CD14-positive monocyte (primary cell): ENCODE data around the gene BRSK2. TPM values are rescaled to one million over a fixed set of nuclear protein-coding genes. Genes with fewer than 3 reads are reported as not detected.

Source experiments
- DNase-seq, 3 donors: peaks; one replicate each; pipeline ENCODE4 v3.0.0-alpha.2; 2011 to 2022
- H2AFZ ChIP-seq: 2 replicates; pipeline ENCODE4 v1.6.0; 2012; ENCODE audit warnings: mild to moderate bottlenecking, low read depth, low read length, inconsistent platforms; ENCODE audit not compliant: insufficient read depth, poor library complexity, severe bottlenecking
- H3K27ac ChIP-seq, 2 donors: 1 replicate in 1 of 2; 2 replicates in 1 of 2; pipeline ENCODE4 v1.5.1; 2012 to 2013; ENCODE audit warnings: low read length in 2 of 2, control low read depth in 1 of 2, inconsistent platforms in 1 of 2, low read depth in 1 of 2, mild to moderate bottlenecking in 1 of 2
- H3K27me3 ChIP-seq, 2 donors: one replicate each; pipeline versions ENCODE4 v1.6.0 to v1.6.1; 2011 to 2013; ENCODE audit warnings: low read length in 2 of 2; ENCODE audit not compliant: control insufficient read depth in 2 of 2, insufficient read depth in 2 of 2
- H3K36me3 ChIP-seq, 2 donors: replicated peaks in 1 of 2; 1 replicate in 1 of 2; 2 replicates in 1 of 2; pipeline versions ENCODE4 v1.5.1 to v1.6.1; 2012 to 2013; ENCODE audit warnings: low read length in 2 of 2, control low read depth in 1 of 2, inconsistent platforms in 1 of 2, mild to moderate bottlenecking in 1 of 2; ENCODE audit not compliant: insufficient read depth in 2 of 2, control insufficient read depth in 1 of 2
- H3K4me1 ChIP-seq, 2 donors: 1 replicate in 1 of 2; 2 replicates in 1 of 2; pipeline versions ENCODE4 v1.5.1 to v1.6.1; 2012 to 2013; ENCODE audit warnings: low read length in 2 of 2, control low read depth in 1 of 2, inconsistent platforms in 1 of 2, mild to moderate bottlenecking in 1 of 2, moderate library complexity in 1 of 2; ENCODE audit not compliant: insufficient read depth in 2 of 2, control insufficient read depth in 1 of 2
- H3K4me2 ChIP-seq: replicated peaks from 2 replicates; pipeline ENCODE3; 2012; ENCODE audit warnings: low read length, moderate library complexity, mild to moderate bottlenecking; ENCODE audit not compliant: poor library complexity, severe bottlenecking; ENCODE audit errors: extremely low read depth
- H3K4me3 ChIP-seq, 3 experiments: fragments of 200-600 bp in 1 of 3; sonication (generic) in 1 of 3; replicated peaks in 1 of 3; 1 replicate in 2 of 3; 2 replicates in 1 of 3; pipeline ENCODE4 v1.5.1; 2011 to 2013; ENCODE audit warnings: low read length in 3 of 3, mild to moderate bottlenecking in 3 of 3, control low read depth in 2 of 3, low read depth in 2 of 3, inconsistent platforms in 1 of 3, moderate library complexity in 1 of 3
- H3K79me2 ChIP-seq: 2 replicates; pipeline ENCODE4 v1.6.0; 2012; ENCODE audit warnings: mild to moderate bottlenecking, control low read depth, inconsistent platforms, low read length, moderate library complexity; ENCODE audit not compliant: insufficient read depth
- H3K9ac ChIP-seq: 2 replicates; pipeline ENCODE4 v1.6.0; 2017; ENCODE audit warnings: low read length, mild to moderate bottlenecking; ENCODE audit not compliant: insufficient read depth, poor library complexity, severe bottlenecking
- H3K9me3 ChIP-seq, 2 donors: replicated peaks in 1 of 2; 1 replicate in 1 of 2; 2 replicates in 1 of 2; pipeline versions ENCODE4 v1.5.1 to v1.6.1; 2012 to 2013; ENCODE audit warnings: low read length in 2 of 2, control low read depth in 1 of 2; ENCODE audit not compliant: control insufficient read depth in 1 of 2, insufficient read depth in 1 of 2
- H4K20me1 ChIP-seq: 2 replicates; pipeline ENCODE4 v1.6.0; 2012; ENCODE audit warnings: mild to moderate bottlenecking, low read length, control low read depth, moderate library complexity; ENCODE audit not compliant: insufficient read depth
- H3K27ac Mint-ChIP-seq, 7 donors: one replicate each; pipeline ENCODE4 v1.8.0; 2020; ENCODE audit warnings: mild to moderate bottlenecking in 7 of 7, mixed read lengths in 7 of 7, moderate library complexity in 6 of 7, inconsistent platforms in 2 of 7
- H3K27me3 Mint-ChIP-seq, 3 donors: one replicate each; pipeline ENCODE4 v1.8.0; 2021 to 2022; ENCODE audit warnings: low read depth in 3 of 3, mild to moderate bottlenecking in 3 of 3, mixed read lengths in 3 of 3, moderate library complexity in 3 of 3, inconsistent platforms in 1 of 3
- H3K36me3 Mint-ChIP-seq, 2 donors: one replicate each; pipeline ENCODE4 v1.8.0; 2020; ENCODE audit warnings: mixed read lengths in 2 of 2, inconsistent platforms in 1 of 2, mild to moderate bottlenecking in 1 of 2
- H3K4me1 Mint-ChIP-seq: one replicate; pipeline ENCODE4 v1.8.0; 2020; ENCODE audit warnings: mild to moderate bottlenecking, mixed read lengths
- H3K4me3 Mint-ChIP-seq, 2 donors: one replicate each; pipeline ENCODE4 v1.8.0; 2020; ENCODE audit warnings: mild to moderate bottlenecking in 2 of 2, mixed read lengths in 2 of 2, moderate library complexity in 1 of 2
- H3K9me3 Mint-ChIP-seq, 7 donors: one replicate each; pipeline ENCODE4 v1.8.0; 2020 to 2022; ENCODE audit warnings: mixed read lengths in 7 of 7, mild to moderate bottlenecking in 6 of 7, moderate library complexity in 6 of 7, inconsistent platforms in 2 of 7
- CTCF ChIP-seq: fragments of 200-600 bp; IDR thresholded peaks from one replicate; pipeline ENCODE4 v1.8.0; 2022; ENCODE audit warnings: antibody characterized with exemption, mild to moderate bottlenecking
- WGBS: methylation state at CpG from one replicate; pipeline ENCODE4 v1.1.5; 2013; ENCODE audit warnings: missing lambda C conversion rate; ENCODE audit not compliant: insufficient coverage; 5-methylcytosine and 5-hydroxymethylcytosine counted together
- intact Hi-C, 2 donors: fragments of 100-400 bp; cut with micrococcal nuclease; formaldehyde crosslinking; loops; one replicate each; pipeline versions ENCODE4 v1.15.0 to v1.15.1; 2023
- polyA plus RNA-seq, 3 donors: library from polyadenylated mRNA; depleted of rRNA in 1 of 3; unstranded in 2 of 3; stranded (reverse) in 1 of 3; fragments of 300-500 nt in 2 of 3; fragments of >200 nt in 1 of 3; fragmentation: Illumina TruSeq in 2 of 3; gene quantifications; 1 replicate in 2 of 3; 2 replicates in 1 of 3; pipeline ENCODE4 v1.2.3, GENCODE V29; 2012 to 2021

The BRSK2 gene
- polyA plus RNA-seq, 3 donors = 0.13 TPM; not detected in 2

DNA sequence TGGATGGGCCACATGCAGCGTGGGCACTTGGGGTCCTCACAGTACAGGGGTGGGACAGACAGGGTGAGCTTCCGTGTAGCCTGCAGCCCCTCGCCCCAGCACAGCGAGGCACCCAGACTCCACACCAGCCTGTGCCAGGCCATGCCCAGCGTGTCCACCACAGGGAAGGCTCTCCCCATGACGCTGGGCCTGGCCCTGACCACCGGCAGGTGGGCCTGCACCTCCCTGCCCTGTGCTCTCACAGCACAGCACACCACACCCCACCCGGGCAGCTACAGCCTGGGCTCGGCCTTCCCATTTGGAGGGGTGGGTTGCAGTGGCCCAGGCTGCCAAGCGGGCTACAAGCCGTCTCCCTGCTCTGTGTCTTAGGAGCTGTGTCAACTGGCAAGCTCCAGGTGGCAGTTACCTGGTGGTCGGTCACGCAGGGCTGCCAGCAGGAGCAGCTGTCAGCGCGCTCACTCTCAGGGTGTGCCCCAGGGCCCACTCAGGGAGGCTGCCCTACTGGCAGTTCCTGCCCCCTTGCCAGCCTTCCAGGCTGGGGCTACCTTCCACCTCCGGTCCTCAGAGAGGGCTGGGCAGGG is 92.2 kb downstream of the BRSK2 start:
- intact Hi-C loops = no loop called here
- peaks cover 12% of the 10 kb centered on the region for H3K4me1 Mint-ChIP-seq
- no peaks in the 10 kb centered on the region for H3K9me3 Mint-ChIP-seq
- Histone ChIP-seq H3K27me3 (no peaks in the 10 kb centered on the region), H3K9ac (no peak overlapping the region), H3K4me2 (no peak overlapping the region), H3K9me3 (no peaks in the 10 kb centered on the region), H3K4me3 (no peak overlapping the region), H3K36me3 (peaks cover 32 to 39% of the 10 kb centered on the region in 2 donors), H3K79me2 (peaks cover 15% of the 10 kb centered on the region), H4K20me1 (peaks cover 98% of the 10 kb centered on the region), H3K27ac (no peak overlapping the region), H3K4me1 (peaks cover 13 to 15% of the 10 kb centered on the region in 2 donors), H2AFZ (no peak overlapping the region)
- TF ChIP-seq CTCF = no peak
- WGBS = 96% methylated on average over 13 of the region's 16 CpGs
- peaks cover 39 to 49% of the 10 kb centered on the region in 2 donors for H3K36me3 Mint-ChIP-seq
- no peak for DNase-seq
- no peaks in the 10 kb centered on the region for H3K27me3 Mint-ChIP-seq
- no peak overlapping the region for H3K4me3 Mint-ChIP-seq
- no peak overlapping the region for H3K27ac Mint-ChIP-seq

DNA sequence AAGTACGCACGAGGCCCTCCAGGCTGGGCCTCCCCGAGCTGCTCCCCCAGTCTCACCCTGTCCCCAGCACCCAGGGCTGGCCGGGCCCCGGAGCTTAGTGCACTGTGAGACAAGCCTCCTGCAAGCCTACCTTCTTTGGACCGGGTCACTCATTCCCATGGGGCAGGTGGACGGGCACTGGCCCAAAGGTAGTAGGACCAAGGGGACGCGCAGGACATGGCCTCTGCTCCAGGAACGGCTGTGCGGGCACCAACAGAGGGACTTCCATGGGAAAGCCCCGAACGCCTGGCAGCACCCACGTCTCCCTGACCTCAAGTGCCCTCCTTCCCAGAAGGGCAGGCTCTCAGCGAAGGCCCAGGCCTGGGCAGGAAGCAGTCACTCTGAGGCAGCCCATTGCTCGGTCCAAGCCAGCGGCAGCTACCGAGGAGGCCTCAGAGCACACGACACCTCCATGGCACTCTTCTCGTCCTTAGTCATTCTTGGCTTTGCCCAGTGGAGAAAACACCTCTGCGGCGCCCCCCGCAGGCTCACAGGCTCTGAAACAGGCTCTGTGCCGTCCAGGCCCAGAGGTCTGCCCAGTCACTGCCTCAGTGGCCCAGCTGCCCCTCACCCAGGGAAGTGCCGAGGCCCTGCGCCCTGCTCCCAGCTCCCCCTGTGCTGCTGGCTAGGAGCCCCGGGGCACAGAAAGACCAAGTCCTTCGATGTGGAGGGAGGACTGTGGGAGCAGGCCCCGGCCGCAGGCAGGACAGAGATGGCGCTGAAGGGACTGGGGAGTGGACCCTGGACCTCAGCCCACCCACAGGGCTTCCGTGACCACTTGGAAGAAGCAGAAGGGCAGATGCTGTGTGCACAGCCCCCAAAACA is 93.1 kb downstream of the BRSK2 start:
- no peak overlapping the region for H3K27ac Mint-ChIP-seq
- 96% methylated on average over 27 of the region's 32 CpGs for WGBS
- no peaks in the 10 kb centered on the region for H3K27me3 ChIP-seq
- peaks cover 0 to 2% (median 0%) of the 10 kb centered on the region in 3 donors for H3K27me3 Mint-ChIP-seq
- H3K4me2 ChIP-seq = no peak overlapping the region
- no peak for DNase-seq
- no peaks in the 10 kb centered on the region for H3K9me3 Mint-ChIP-seq
- H3K4me3 Mint-ChIP-seq = no peak overlapping the region
- peaks cover 12% of the 10 kb centered on the region for H3K4me1 Mint-ChIP-seq
- peaks cover 13 to 15% of the 10 kb centered on the region in 2 donors for H3K4me1 ChIP-seq
- TF ChIP-seq CTCF = peak; percentile 11
- intact Hi-C loops = no loop called here
- H4K20me1 ChIP-seq = peaks cover 100% of the 10 kb centered on the region
- no peak overlapping the region for H2AFZ ChIP-seq
- H3K36me3 ChIP-seq = peaks cover 23 to 30% of the 10 kb centered on the region in 2 donors
- H3K4me3 ChIP-seq = no peak overlapping the region
- H3K36me3 Mint-ChIP-seq = peaks cover 31 to 40% of the 10 kb centered on the region in 2 donors
- peaks cover 19% of the 10 kb centered on the region for H3K79me2 ChIP-seq
- H3K9ac ChIP-seq = no peak overlapping the region
- H3K27ac ChIP-seq = no peak overlapping the region
- no peaks in the 10 kb centered on the region for H3K9me3 ChIP-seq
